ENCODE measurements around the gene NLRC4. TPM values are rescaled to one million over a fixed set of nuclear protein-coding genes. Genes with fewer than 3 reads are reported as not detected.

The NLRC4 gene
- total and polyA plus RNA-seq, 2 of the 8 experiments (the other 6 are each of a cell fraction or from before 2014, with no cell fraction given) = not detected

GRCh38 chr2:32227492-32227891 is 37.2 kb downstream of the NLRC4 start:
- Histone ChIP-seq H3K9me3 (ENCODE audit: insufficient read depth in 2 of 2, low read depth in 1 of 2, low read length in 1 of 2) (no peaks in the 10 kb centered on the region), H3K79me1 (ENCODE audit: low read depth, low read length) (no peaks in the 10 kb centered on the region), H4K91ac (replicated peaks; ENCODE audit: insufficient read length, low read length) (no peak overlapping the region), H3K79me2 (ENCODE audit: control insufficient read depth in 1 of 2, insufficient read depth in 2 of 2, low read length in 2 of 2) (no peaks in the 10 kb centered on the region), H4K20me1 (replicated peaks in 1 of 2; ENCODE audit: control insufficient read depth in 1 of 2, insufficient read depth in 2 of 2, low read length in 2 of 2) (no peaks in the 10 kb centered on the region), H2AFZ (ENCODE audit: low read length) (no peak overlapping the region), H3K56ac (replicated peaks; ENCODE audit: insufficient read length, low read depth, low read length) (no peak overlapping the region), H3K9ac (replicated peaks in 1 of 4; ENCODE audit: extremely low read depth in 1 of 4, low read depth in 3 of 4, low read length in 3 of 4) (no peak overlapping the region), H3K27me3 (replicated peaks in 1 of 4; ENCODE audit: control insufficient read depth in 3 of 4, extremely low read depth in 1 of 4, insufficient read depth in 3 of 4, low read length in 3 of 4) (no peaks in the 10 kb centered on the region), H3K4me3 (ENCODE audit: extremely low read depth in 1 of 4, insufficient read depth in 2 of 4, low read depth in 3 of 4, low read length in 4 of 4) (no peak overlapping the region), H4K5ac (ENCODE audit: insufficient read length, low read depth, low read length) (no peak overlapping the region), H3K36me3 (ENCODE audit: control insufficient read depth in 2 of 4, insufficient read depth in 4 of 4, low read length in 3 of 4) (peaks cover 0 to 9% (median 2%) of the 10 kb centered on the region in 4 experiments; a peak in 6 of 8 replicates), H3K4me2 (ENCODE audit: insufficient read depth in 1 of 2, low read depth in 2 of 2, low read length in 2 of 2) (no peak overlapping the region), H3K4ac (replicated peaks; ENCODE audit: insufficient read length, low read depth, low read length) (no peak overlapping the region), H2BK120ac (replicated peaks; ENCODE audit: low read depth, low read length) (no peak overlapping the region), H3K27ac (ENCODE audit: low read depth, low read length) (no peak overlapping the region), H2BK15ac (ENCODE audit: low read length) (no peak overlapping the region), H3K23me2 (ENCODE audit: low read depth, low read length) (no peaks in the 10 kb centered on the region), H2BK20ac (ENCODE audit: low read length) (no peak overlapping the region), H3K14ac (ENCODE audit: insufficient read length) (no peak overlapping the region), H2AK5ac (ENCODE audit: low read depth, low read length) (no peak overlapping the region), H2BK5ac (ENCODE audit: low read depth, low read length) (no peak overlapping the region), H3K18ac (ENCODE audit: extremely low read depth, low read length) (no peak overlapping the region), H3K23ac (ENCODE audit: insufficient read length) (no peak overlapping the region), H4K8ac (ENCODE audit: extremely low read depth, insufficient read depth, low read length) (no peak overlapping the region), H2BK12ac (ENCODE audit: low read depth, low read length) (no peak overlapping the region), H3K4me1 (replicated peaks in 1 of 4; ENCODE audit: control insufficient read depth in 3 of 4, insufficient read depth in 4 of 4, low read length in 3 of 4) (no peaks in the 10 kb centered on the region)
- ChIA-PET POLR2A (ENCODE audit: partially characterized antibody) (no interaction called here), CTCF (ENCODE audit: partially characterized antibody) (no interaction called here)
- TF ChIP-seq CHD1 (IDR thresholded peaks at IDR 0.05; ENCODE audit: low read depth, low read length) (no peak), MAFK (IDR thresholded peaks at IDR 0.05; ENCODE audit: low read depth, low read length) (no peak), HDAC6 (IDR thresholded peaks at IDR 0.05; ENCODE audit: low read depth, low read length) (no peak), GTF2F1 (IDR thresholded peaks at IDR 0.05; ENCODE audit: borderline replicate concordance, low read depth, low read length) (no peak), SP2 (IDR thresholded peaks at IDR 0.05; ENCODE audit: low read length) (no peak), BCL11A (IDR thresholded peaks at IDR 0.05; ENCODE audit: low read depth in 2 of 2, low read length in 2 of 2) (no peak), SAP30 (IDR thresholded peaks at IDR 0.05; ENCODE audit: insufficient read depth, insufficient replicate concordance, low read length) (no peak), JUND (IDR thresholded peaks at IDR 0.05; ENCODE audit: low read length) (no peak), RXRA (IDR thresholded peaks at IDR 0.05; ENCODE audit: insufficient read depth, low read depth, low read length) (no peak), E2F6 (IDR thresholded peaks at IDR 0.05) (no peak), RFX5 (IDR thresholded peaks at IDR 0.05; ENCODE audit: borderline replicate concordance, low read depth, low read length) (no peak), KDM5A (IDR thresholded peaks at IDR 0.05; ENCODE audit: low read length) (no peak), EZH2 (IDR thresholded peaks at IDR 0.05; ENCODE audit: low read depth, low read length, severe bottlenecking) (no peak), TEAD4 (IDR thresholded peaks at IDR 0.05; ENCODE audit: low read depth, low read length) (no peak)
- DNase-seq (ENCODE audit: low read depth in 1 of 2, low spot score in 2 of 2) (no peak), FAIRE-seq (no peak)

Data from H1 (cell line).